ENCODE results near the gene PRR27.
A peak's percentile ranks its signal among the peaks of the same experiment; 100 is the strongest.

Gene PRR27

GRCh38 chr4:70153937-70154336 is at the start of gene PRR27:
PRR27 (plus strand) TSS chr4:70154237; CDS start chr4:70154376, 139 bp downstream.
- DNase-seq: no peak

GRCh38 chr4:70110917-70111316 is 43.1 kb upstream of the PRR27 start:
- DNase-seq: no peak

- no peak for DNase-seq
Measured at GRCh38 chr4:70113656-70114055, 40.4 kb upstream of the PRR27 start.

- DNase-seq: no peak
Measured at GRCh38 chr4:70114096-70114495, 39.9 kb upstream of the PRR27 start.

- no peak for DNase-seq
Measured at GRCh38 chr4:70120323-70120722, 33.7 kb upstream of the PRR27 start.

GRCh38 chr4:70133473-70133872 is 20.6 kb upstream of the PRR27 start:
- no peak for DNase-seq

GRCh38 chr4:70138751-70139150 is 15.3 kb upstream of the PRR27 start:
- no peak for DNase-seq

- no peak for DNase-seq
Measured at GRCh38 chr4:70151271-70151670, 2.8 kb upstream of the PRR27 start.

- DNase-seq: no peak
Measured at GRCh38 chr4:70152088-70152487, 1.9 kb upstream of the PRR27 start.

GRCh38 chr4:70158576-70158975 is 4.5 kb downstream of the PRR27 start:
- no peak for DNase-seq

- DNase-seq: no peak
Measured at GRCh38 chr4:70177090-70177489, 23.1 kb downstream of the PRR27 start.

GRCh38 chr4:70178075-70178660 is 24.1 kb downstream of the PRR27 start:
- DNase-seq: no peak

GRCh38 chr4:70179811-70180210 is 25.8 kb downstream of the PRR27 start:
- no peak for DNase-seq

GRCh38 chr4:70181864-70182263 is 27.8 kb downstream of the PRR27 start:
- no peak for DNase-seq

GRCh38 chr4:70182517-70183167 is 28.6 kb downstream of the PRR27 start:
- no peak for DNase-seq

GRCh38 chr4:70183168-70183939 is 29.3 kb downstream of the PRR27 start:
- DNase-seq: peak; percentile 15

- no peak for DNase-seq
Measured at GRCh38 chr4:70183940-70184246, 29.9 kb downstream of the PRR27 start.

- no peak for DNase-seq
Measured at GRCh38 chr4:70187216-70187615, 33.2 kb downstream of the PRR27 start.

GRCh38 chr4:70190579-70190978 is 36.5 kb downstream of the PRR27 start:
- DNase-seq: no peak

- DNase-seq: no peak
Measured at GRCh38 chr4:70191647-70192046, 37.6 kb downstream of the PRR27 start.

- DNase-seq: no peak
Measured at GRCh38 chr4:70192895-70193294, 38.9 kb downstream of the PRR27 start.

- no peak for DNase-seq
Measured at GRCh38 chr4:70195425-70195824, 41.4 kb downstream of the PRR27 start, which contains the start of gene ODAM. ODAM (plus strand) TSS chr4:70195725; CDS start chr4:70196544, 819 bp downstream.

GRCh38 chr4:70196857-70197256 is 42.8 kb downstream of the PRR27 start:
- DNase-seq: no peak

- no peak for DNase-seq
Measured at GRCh38 chr4:70197842-70198241, 43.8 kb downstream of the PRR27 start.

Measured in NCI-H1048 (cell line).